RWPE2 (cell line): Measurements from ENCODE around the gene CIPC.

Experiments
- ATAC-seq: fragments of 200-7000 bp; cut with Tn5 transposase; 3 replicates; pipeline ENCODE4 v1.9.1; 2021; ENCODE audit warnings: low read depth
- DNase-seq: peaks from one replicate; pipeline ENCODE4 v3.0.0-alpha.2; 2020; ENCODE audit warnings: low spot score
- H3K27ac ChIP-seq: fragments of 450-650 bp; 2 replicates; pipeline ENCODE4 v1.5.1; 2017; ENCODE audit warnings: mild to moderate bottlenecking; ENCODE audit not compliant: poor library complexity, severe bottlenecking
- H3K27me3 ChIP-seq: fragments of 250-450 bp; sonication (Bioruptor Pico); 2 replicates; pipeline ENCODE4 v1.5.1; 2021; ENCODE audit warnings: mild to moderate bottlenecking, moderate library complexity; ENCODE audit not compliant: insufficient read depth, poor library complexity, severe bottlenecking
- H3K36me3 ChIP-seq: fragments of 250-450 bp; sonication (Bioruptor Pico); 2 replicates; pipeline ENCODE4 v1.5.1; 2020; ENCODE audit warnings: low read depth, mild to moderate bottlenecking, moderate library complexity
- H3K4me1 ChIP-seq: fragments of 250-450 bp; sonication (Bioruptor Pico); 2 replicates; pipeline ENCODE4 v1.5.1; 2021; ENCODE audit warnings: mild to moderate bottlenecking, moderate library complexity; ENCODE audit not compliant: insufficient read depth, poor library complexity, severe bottlenecking
- H3K4me3 ChIP-seq: fragments of 250-450 bp; sonication (Bioruptor Pico); 2 replicates; pipeline ENCODE4 v1.5.1; 2021; ENCODE audit warnings: mild to moderate bottlenecking, moderate library complexity; ENCODE audit not compliant: severe bottlenecking
- H3K9me3 ChIP-seq: fragments of 250-450 bp; sonication (Bioruptor Pico); 2 replicates; pipeline ENCODE4 v1.5.1; 2021; ENCODE audit warnings: mild to moderate bottlenecking, moderate library complexity; ENCODE audit not compliant: severe bottlenecking
- CTCF ChIP-seq: fragments of 450-650 bp; IDR thresholded peaks from one replicate; pipeline ENCODE4 v1.5.1; 2017; ENCODE audit warnings: mild to moderate bottlenecking, moderate library complexity; ENCODE audit not compliant: poor library complexity, severe bottlenecking

Gene CIPC

GRCh38 chr14:77061630-77062257 is 36.3 kb upstream of the CIPC start:
- Histone ChIP-seq H3K4me1 (no peaks in the 10 kb centered on the region), H3K27me3 (no peaks in the 10 kb centered on the region), H3K4me3 (no peak overlapping the region), H3K9me3 (no peaks in the 10 kb centered on the region), H3K36me3 (no peaks in the 10 kb centered on the region), H3K27ac (no peak overlapping the region)
- TF ChIP-seq CTCF: no peak
- DNase-seq: no peak
- no peak for ATAC-seq

- no peaks in the 10 kb centered on the region for H3K27me3 ChIP-seq
- no peaks in the 10 kb centered on the region for H3K36me3 ChIP-seq
- no peak overlapping the region for H3K4me3 ChIP-seq
- no peak for DNase-seq
- H3K9me3 ChIP-seq: no peaks in the 10 kb centered on the region
- no peak overlapping the region for H3K27ac ChIP-seq
- TF ChIP-seq CTCF: no peak
- ATAC-seq: no peak
- H3K4me1 ChIP-seq: no peaks in the 10 kb centered on the region
Observed at GRCh38 chr14:77062261-77062660, 35.8 kb upstream of the CIPC start.

- no peak for DNase-seq
- Histone ChIP-seq H3K27ac (no peak overlapping the region), H3K27me3 (no peaks in the 10 kb centered on the region), H3K9me3 (no peaks in the 10 kb centered on the region), H3K4me3 (no peak overlapping the region), H3K36me3 (no peaks in the 10 kb centered on the region), H3K4me1 (no peaks in the 10 kb centered on the region)
- no peak for TF ChIP-seq CTCF
- no peak for ATAC-seq
Observed at GRCh38 chr14:77063571-77064171, 34.4 kb upstream of the CIPC start.

- Histone ChIP-seq H3K4me3 (no peak overlapping the region), H3K4me1 (no peaks in the 10 kb centered on the region), H3K9me3 (no peaks in the 10 kb centered on the region), H3K36me3 (no peaks in the 10 kb centered on the region), H3K27ac (no peak overlapping the region), H3K27me3 (no peaks in the 10 kb centered on the region)
- no peak for TF ChIP-seq CTCF
- DNase-seq: no peak
- no peak for ATAC-seq
Observed at GRCh38 chr14:77064521-77065178, 33.4 kb upstream of the CIPC start.
